ENCODE results near the gene CEP192. TPM values are rescaled to one million over a fixed set of nuclear protein-coding genes. Genes with fewer than 3 reads are reported as not detected.
"Not testable (repeated sequence)": the region's sequence is repeated elsewhere in the genome, so short reads cannot be mapped to it uniquely, and the experiment has no call there.

CEP192 gene
- total RNA-seq, 1 donor: 53.2 TPM

- Histone ChIP-seq H3K4me1 (ENCODE audit: insufficient read depth, low read length) (no peaks in the 10 kb centered on the region), H3K27me3 (ENCODE audit: insufficient read depth, low read length) (no peaks in the 10 kb centered on the region), H3K4me3 (ENCODE audit: low read length) (no peak overlapping the region), H3K9me3 (ENCODE audit: low read depth, low read length) (no peaks in the 10 kb centered on the region)
Observed at GRCh38 chr18:13039806-13040205, 48.6 kb downstream of the CEP192 start.

- H3K4me1 ChIP-seq (ENCODE audit: insufficient read depth, low read length): no peaks in the 10 kb centered on the region
- no peaks in the 10 kb centered on the region for H3K27me3 ChIP-seq (ENCODE audit: insufficient read depth, low read length)
Observed at GRCh38 chr18:13043066-13043465, 51.9 kb downstream of the CEP192 start.

GRCh38 chr18:13048061-13048595, 57.0 kb downstream of the CEP192 start:
- H3K4me3 ChIP-seq (ENCODE audit: low read length): no peak overlapping the region
- H3K27me3 ChIP-seq (ENCODE audit: insufficient read depth, low read length): no peaks in the 10 kb centered on the region
- peaks cover 14% of the 10 kb centered on the region for H3K4me1 ChIP-seq (ENCODE audit: insufficient read depth, low read length)
- no peaks in the 10 kb centered on the region for H3K9me3 ChIP-seq (ENCODE audit: low read depth, low read length)

More at GRCh38 chr18:13043066-13043465, 51.9 kb downstream of the CEP192 start:
- Histone ChIP-seq H3K9me3 (ENCODE audit: low read depth, low read length) (no peaks in the 10 kb centered on the region), H3K4me3 (ENCODE audit: low read length) (no peak overlapping the region)

GRCh38 chr18:13051159-13051558, 60.0 kb downstream of the CEP192 start:
- Histone ChIP-seq H3K9me3 (ENCODE audit: low read depth, low read length) (no peaks in the 10 kb centered on the region), H3K4me3 (ENCODE audit: low read length) (no peak overlapping the region), H3K4me1 (ENCODE audit: insufficient read depth, low read length) (peaks cover 14% of the 10 kb centered on the region)

GRCh38 chr18:13051950-13052349, 60.8 kb downstream of the CEP192 start:
- H3K4me1 ChIP-seq (ENCODE audit: insufficient read depth, low read length): peaks cover 14% of the 10 kb centered on the region
- H3K9me3 ChIP-seq (ENCODE audit: low read depth, low read length): no peaks in the 10 kb centered on the region
- H3K27me3 ChIP-seq (ENCODE audit: insufficient read depth, low read length): no peaks in the 10 kb centered on the region
- no peak overlapping the region for H3K4me3 ChIP-seq (ENCODE audit: low read length)

More at GRCh38 chr18:13051159-13051558, 60.0 kb downstream of the CEP192 start:
- H3K27me3 ChIP-seq (ENCODE audit: insufficient read depth, low read length): no peaks in the 10 kb centered on the region

- H3K4me1 ChIP-seq (ENCODE audit: insufficient read depth, low read length): peaks cover 10% of the 10 kb centered on the region
- H3K27me3 ChIP-seq (ENCODE audit: insufficient read depth, low read length): no peaks in the 10 kb centered on the region
- no peak overlapping the region for H3K4me3 ChIP-seq (ENCODE audit: low read length)
- no peaks in the 10 kb centered on the region for H3K9me3 ChIP-seq (ENCODE audit: low read depth, low read length)
Observed at GRCh38 chr18:13054336-13054735, 63.2 kb downstream of the CEP192 start.

GRCh38 chr18:13061630-13062189, 70.5 kb downstream of the CEP192 start:
- Histone ChIP-seq H3K9me3 (ENCODE audit: low read depth, low read length) (no peaks in the 10 kb centered on the region), H3K27me3 (ENCODE audit: insufficient read depth, low read length) (no peaks in the 10 kb centered on the region), H3K4me1 (ENCODE audit: insufficient read depth, low read length) (peaks cover 4% of the 10 kb centered on the region), H3K4me3 (ENCODE audit: low read length) (no peak overlapping the region)

GRCh38 chr18:13067124-13067523, 76.0 kb downstream of the CEP192 start:
- H3K9me3 ChIP-seq (ENCODE audit: low read depth, low read length): no peaks in the 10 kb centered on the region
- no peaks in the 10 kb centered on the region for H3K27me3 ChIP-seq (ENCODE audit: insufficient read depth, low read length)
- peaks cover 8% of the 10 kb centered on the region for H3K4me1 ChIP-seq (ENCODE audit: insufficient read depth, low read length)
- H3K4me3 ChIP-seq (ENCODE audit: low read length): no peak overlapping the region

GRCh38 chr18:13067966-13068365, 76.8 kb downstream of the CEP192 start:
- H3K4me1 ChIP-seq (ENCODE audit: insufficient read depth, low read length): peaks cover 8% of the 10 kb centered on the region
- no peak overlapping the region for H3K4me3 ChIP-seq (ENCODE audit: low read length)
- no peaks in the 10 kb centered on the region for H3K9me3 ChIP-seq (ENCODE audit: low read depth, low read length)
- no peaks in the 10 kb centered on the region for H3K27me3 ChIP-seq (ENCODE audit: insufficient read depth, low read length)

GRCh38 chr18:13070460-13070859, 79.3 kb downstream of the CEP192 start:
- Histone ChIP-seq H3K27me3 (ENCODE audit: insufficient read depth, low read length) (no peaks in the 10 kb centered on the region), H3K4me1 (ENCODE audit: insufficient read depth, low read length) (peaks cover 8% of the 10 kb centered on the region), H3K4me3 (ENCODE audit: low read length) (no peak overlapping the region), H3K9me3 (ENCODE audit: low read depth, low read length) (no peaks in the 10 kb centered on the region)

GRCh38 chr18:13076886-13077285, 85.7 kb downstream of the CEP192 start:
- H3K4me1 ChIP-seq (ENCODE audit: insufficient read depth, low read length): no peaks in the 10 kb centered on the region
- no peaks in the 10 kb centered on the region for H3K9me3 ChIP-seq (ENCODE audit: low read depth, low read length)
- no peaks in the 10 kb centered on the region for H3K27me3 ChIP-seq (ENCODE audit: insufficient read depth, low read length)
- H3K4me3 ChIP-seq (ENCODE audit: low read length): no peak overlapping the region

GRCh38 chr18:13077473-13077872, 86.3 kb downstream of the CEP192 start:
- H3K9me3 ChIP-seq (ENCODE audit: low read depth, low read length): no peaks in the 10 kb centered on the region
- H3K27me3 ChIP-seq (ENCODE audit: insufficient read depth, low read length): no peaks in the 10 kb centered on the region
- H3K4me1 ChIP-seq (ENCODE audit: insufficient read depth, low read length): no peaks in the 10 kb centered on the region

GRCh38 chr18:13078065-13078464, 86.9 kb downstream of the CEP192 start:
- H3K4me1 ChIP-seq (ENCODE audit: insufficient read depth, low read length); H3K27me3 ChIP-seq (ENCODE audit: insufficient read depth, low read length); H3K9me3 ChIP-seq (ENCODE audit: low read depth, low read length); H3K4me3 ChIP-seq (ENCODE audit: low read length): not testable (repeated sequence)

More at GRCh38 chr18:13077473-13077872, 86.3 kb downstream of the CEP192 start:
- no peak overlapping the region for H3K4me3 ChIP-seq (ENCODE audit: low read length)

GRCh38 chr18:13086906-13087305, 95.7 kb downstream of the CEP192 start:
- H3K9me3 ChIP-seq (ENCODE audit: low read depth, low read length): no peaks in the 10 kb centered on the region
- no peaks in the 10 kb centered on the region for H3K27me3 ChIP-seq (ENCODE audit: insufficient read depth, low read length)
- H3K4me1 ChIP-seq (ENCODE audit: insufficient read depth, low read length): no peaks in the 10 kb centered on the region
- no peak overlapping the region for H3K4me3 ChIP-seq (ENCODE audit: low read length)

GRCh38 chr18:13095466-13095865, 104.3 kb downstream of the CEP192 start:
- H3K4me1 ChIP-seq (ENCODE audit: insufficient read depth, low read length): no peaks in the 10 kb centered on the region
- no peaks in the 10 kb centered on the region for H3K27me3 ChIP-seq (ENCODE audit: insufficient read depth, low read length)
- H3K9me3 ChIP-seq (ENCODE audit: low read depth, low read length): no peaks in the 10 kb centered on the region
- no peak overlapping the region for H3K4me3 ChIP-seq (ENCODE audit: low read length)

- H3K9me3 ChIP-seq (ENCODE audit: low read depth, low read length): no peaks in the 10 kb centered on the region
- no peak overlapping the region for H3K4me3 ChIP-seq (ENCODE audit: low read length)
- H3K4me1 ChIP-seq (ENCODE audit: insufficient read depth, low read length): no peaks in the 10 kb centered on the region
- H3K27me3 ChIP-seq (ENCODE audit: insufficient read depth, low read length): no peaks in the 10 kb centered on the region
Observed at GRCh38 chr18:13096232-13096631, 105.1 kb downstream of the CEP192 start.
